ENCODE measurements around the gene GRIPAP1.

Gene GRIPAP1

GRCh38 chrX:48940404-48940955 is 61.6 kb downstream of the GRIPAP1 start:
- H3K27ac ChIP-seq: no peak overlapping the region
- no peak for TF ChIP-seq ZFX (IDR thresholded peaks at IDR 0.05)
- no peak for TF ChIP-seq CTCF (conservative IDR thresholded peaks at IDR 0.05)

- no peak overlapping the region for H3K27ac ChIP-seq
- no peak for TF ChIP-seq ZFX (IDR thresholded peaks at IDR 0.05)
- no peak for TF ChIP-seq CTCF (conservative IDR thresholded peaks at IDR 0.05)
These were observed 62.4 kb downstream of the GRIPAP1 start for GRCh38 chrX:48939524-48940228.

GRCh38 chrX:48938721-48939425 is 63.2 kb downstream of the GRIPAP1 start:
- no peak for TF ChIP-seq CTCF (conservative IDR thresholded peaks at IDR 0.05)
- TF ChIP-seq ZFX (IDR thresholded peaks at IDR 0.05): no peak
- no peak overlapping the region for H3K27ac ChIP-seq

- TF ChIP-seq ZFX (IDR thresholded peaks at IDR 0.05): no peak
- no peak for TF ChIP-seq CTCF (conservative IDR thresholded peaks at IDR 0.05)
- no peak overlapping the region for H3K27ac ChIP-seq
These were observed 64.8 kb downstream of the GRIPAP1 start for GRCh38 chrX:48937054-48937907.

- H3K27ac ChIP-seq: no peak overlapping the region
- TF ChIP-seq CTCF (conservative IDR thresholded peaks at IDR 0.05) (no peak), ZFX (IDR thresholded peaks at IDR 0.05) (no peak)
These were observed 65.5 kb downstream of the GRIPAP1 start for GRCh38 chrX:48936429-48937053.

GRCh38 chrX:48935301-48935670 is 66.8 kb downstream of the GRIPAP1 start:
- TF ChIP-seq ZFX (IDR thresholded peaks at IDR 0.05) (no peak), CTCF (conservative IDR thresholded peaks at IDR 0.05) (no peak)
- no peak overlapping the region for H3K27ac ChIP-seq

Measured in C4-2B (cell line).